T1000 (cell line): ENCODE measurements around the gene NPBWR2.
"Not testable (repeated sequence)": the region's sequence is repeated elsewhere in the genome, so short reads cannot be mapped to it uniquely, and the experiment has no call there.

Source experiments
- DNase-seq: peaks from one replicate; lab custom pipeline; 2025; ENCODE audit warnings: mixed read lengths; lab: John Stamatoyannopoulos, UW

Gene NPBWR2

GRCh38 chr20:64102647-64103354 lies 4.6 kb downstream of the NPBWR2 start:
- DNase-seq, result no peak

DNA sequence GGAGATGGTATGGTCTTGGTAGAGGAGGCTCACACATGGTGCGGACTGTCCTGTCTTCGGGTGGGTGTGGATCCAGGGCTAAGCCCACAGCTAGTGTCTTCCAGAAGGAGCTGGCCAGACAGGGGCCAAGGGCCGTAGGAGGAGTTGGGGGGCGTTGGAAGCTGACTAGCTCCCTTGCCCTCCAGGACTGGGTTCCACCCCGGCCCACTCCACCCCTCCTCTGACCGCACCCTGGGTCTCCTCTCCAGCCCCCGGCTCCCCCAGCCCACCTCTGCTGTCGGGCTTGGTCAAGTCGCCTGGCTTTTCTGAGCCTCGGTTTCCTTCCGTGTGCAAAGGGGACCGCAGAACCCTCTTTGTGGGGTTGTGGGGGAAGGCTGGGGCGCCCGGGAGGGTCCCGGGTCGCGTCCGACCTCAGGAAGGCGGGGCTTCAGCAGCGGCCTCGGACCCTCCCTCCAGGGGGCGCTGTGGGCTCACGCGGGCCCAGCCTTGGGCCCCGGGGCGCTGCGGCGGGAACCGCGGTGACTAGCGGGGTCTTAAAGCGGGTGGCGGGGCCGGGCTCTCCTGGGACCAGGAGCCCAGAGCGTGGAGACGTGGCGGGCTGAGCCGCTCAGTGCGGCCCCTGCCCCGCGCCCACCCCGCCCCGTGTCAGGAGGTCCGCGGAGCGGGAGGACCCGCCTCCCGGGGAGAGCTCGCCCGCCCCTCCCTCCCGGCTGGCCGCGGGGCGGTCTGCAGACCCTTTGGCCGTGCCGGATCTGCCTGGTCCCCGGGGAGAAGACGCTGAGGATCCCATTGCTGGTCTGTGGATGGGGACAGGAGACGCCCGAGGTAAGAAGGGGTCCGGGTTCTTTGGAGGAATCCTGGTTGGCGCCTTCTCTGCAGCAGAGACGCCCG lies 5.4 kb downstream of the NPBWR2 start:
- no peak for DNase-seq

- DNase-seq, result no peak
Measured at GRCh38 chr20:64100946-64101688, 6.2 kb downstream of the NPBWR2 start.

DNA sequence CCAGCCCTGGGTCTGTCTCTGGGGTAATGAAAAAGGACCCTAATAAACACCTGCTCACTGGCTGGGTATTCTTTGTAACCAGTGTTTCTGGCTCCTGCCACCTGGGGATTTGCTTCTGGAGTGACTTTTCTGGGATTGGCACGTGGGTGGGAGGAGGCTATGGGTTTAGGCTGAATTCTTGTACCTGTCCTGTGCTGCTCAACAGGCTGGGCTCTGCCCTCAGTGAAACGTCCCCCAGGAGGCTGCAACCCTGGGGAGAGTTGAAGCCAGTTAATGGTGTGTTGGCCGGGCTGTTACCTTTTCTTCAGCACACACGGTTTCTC lies 6.8 kb downstream of the NPBWR2 start:
- no peak for DNase-seq

GRCh38 chr20:64099880-64100565 lies 7.3 kb downstream of the NPBWR2 start:
- no peak for DNase-seq

- no peak for DNase-seq
Measured at GRCh38 chr20:64099086-64099786, 8.1 kb downstream of the NPBWR2 start.

GRCh38 chr20:64098471-64099013 lies 8.8 kb downstream of the NPBWR2 start:
- DNase-seq, result no peak

- DNase-seq, result no peak
Measured at GRCh38 chr20:64096535-64096934, 10.8 kb downstream of the NPBWR2 start.

DNA sequence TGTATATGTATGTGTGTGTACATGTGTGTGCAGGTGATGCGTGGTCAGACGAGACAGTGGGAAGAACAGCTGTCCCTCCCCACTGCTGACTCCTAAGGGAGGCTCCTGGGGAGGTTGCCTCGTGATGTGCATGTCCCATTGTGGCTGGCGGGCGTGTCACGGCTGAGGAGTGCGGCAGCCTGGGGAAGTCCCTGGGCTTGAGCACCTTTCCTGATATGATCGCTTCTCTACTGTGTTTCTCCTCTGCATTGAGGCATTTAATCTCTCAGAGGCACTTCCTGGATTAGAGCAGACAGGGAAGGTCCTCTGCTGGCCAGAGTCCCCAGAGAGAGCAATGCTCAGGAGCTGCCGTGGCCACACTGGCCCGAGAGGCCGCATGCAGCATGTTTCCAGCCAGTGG lies 11.4 kb downstream of the NPBWR2 start:
- DNase-seq, result no peak

DNA sequence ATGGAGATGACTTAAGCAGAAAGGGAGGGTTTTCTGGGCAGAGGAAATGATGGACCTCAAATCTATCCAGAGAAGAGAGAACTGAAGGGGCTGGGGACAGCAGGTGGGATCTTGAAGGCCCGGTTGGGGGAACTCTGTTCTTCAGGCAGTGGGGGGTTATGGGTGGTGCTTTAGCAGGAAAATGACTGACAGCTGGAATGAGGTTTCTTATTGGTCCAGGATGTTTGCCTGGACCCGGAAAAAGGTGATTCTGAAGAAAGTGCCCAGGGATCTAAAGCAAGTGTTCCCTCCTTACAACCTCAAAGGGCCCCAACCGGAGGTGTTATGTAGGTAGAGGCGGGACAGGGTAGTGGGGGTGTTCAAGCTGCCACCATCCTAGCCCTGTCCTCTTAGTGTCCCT lies 11.9 kb downstream of the NPBWR2 start:
- no peak for DNase-seq

DNA sequence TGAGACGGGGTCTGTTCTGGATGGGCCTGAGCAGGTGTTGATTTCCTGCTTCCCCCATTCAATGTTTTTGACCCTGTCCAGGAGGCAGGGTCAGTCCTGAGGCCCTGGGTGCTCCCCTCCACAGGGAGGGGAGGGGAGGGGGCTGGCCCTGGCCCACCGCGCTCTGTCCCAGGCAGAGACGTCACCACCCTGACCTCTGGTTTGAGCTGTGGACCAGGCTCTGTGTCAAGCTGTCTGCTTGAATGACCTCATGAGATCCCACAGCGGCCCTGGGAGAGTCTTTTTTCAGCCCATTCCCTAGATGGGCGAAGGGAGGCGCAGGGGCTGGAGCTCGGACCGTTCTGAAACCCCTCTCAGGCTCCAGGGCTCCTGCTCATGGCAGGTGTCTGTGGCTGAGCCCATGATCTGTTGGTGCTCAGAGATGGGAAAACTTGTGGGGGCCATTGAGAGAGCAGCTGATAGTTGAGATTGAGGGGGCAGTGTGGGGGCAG lies 14.3 kb downstream of the NPBWR2 start:
- no peak for DNase-seq

GRCh38 chr20:64092258-64093012 lies 14.9 kb downstream of the NPBWR2 start:
- no peak for DNase-seq

DNA sequence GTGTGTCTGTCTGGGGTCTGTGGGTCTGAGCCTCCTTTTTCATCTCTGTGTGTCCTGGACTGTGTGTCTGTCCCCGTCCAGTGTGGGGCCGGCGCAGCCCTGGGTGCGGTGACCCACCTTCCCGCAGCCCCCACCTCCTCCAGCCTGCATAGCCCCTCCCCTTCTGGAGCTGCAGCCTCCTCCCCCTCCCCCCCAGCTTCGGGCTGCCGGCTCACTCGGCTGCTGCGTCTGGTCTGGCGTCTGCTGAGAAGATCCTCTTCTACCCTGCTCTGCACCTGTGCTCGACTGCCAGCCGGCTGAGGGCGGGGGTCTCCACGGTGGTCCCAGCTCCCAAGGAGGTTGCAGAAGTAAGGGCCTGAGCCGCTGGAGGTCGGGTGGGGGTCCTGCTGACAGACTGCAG lies 15.6 kb downstream of the NPBWR2 start:
- no peak for DNase-seq

DNA sequence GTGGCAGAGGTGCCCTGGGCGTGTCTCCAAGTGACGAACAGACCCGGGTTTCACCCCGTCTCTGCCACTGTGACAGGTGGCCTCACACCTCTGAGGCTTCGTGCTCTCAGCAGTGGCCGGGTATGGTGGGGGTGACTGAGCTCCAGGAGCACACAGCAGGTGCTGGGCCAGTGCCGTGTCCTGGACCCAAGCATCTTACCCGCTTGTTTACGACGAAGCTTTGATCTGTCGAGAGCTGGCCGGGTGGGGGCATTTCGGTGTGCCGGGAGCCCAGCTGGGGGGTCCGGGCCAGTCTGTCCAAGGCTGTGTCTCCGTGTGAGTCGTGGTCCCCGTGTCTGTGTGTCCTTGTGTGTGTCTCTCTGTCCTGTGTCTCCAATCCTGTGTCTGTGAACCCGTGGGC lies 16.0 kb downstream of the NPBWR2 start:
- no peak for DNase-seq

GRCh38 chr20:64090165-64090564 lies 17.2 kb downstream of the NPBWR2 start:
- no peak for DNase-seq

GRCh38 chr20:64088586-64088985 lies 18.8 kb downstream of the NPBWR2 start:
- DNase-seq, result not testable (repeated sequence)

GRCh38 chr20:64087226-64087825 lies 20.0 kb downstream of the NPBWR2 start:
- not testable (repeated sequence) for DNase-seq

DNA sequence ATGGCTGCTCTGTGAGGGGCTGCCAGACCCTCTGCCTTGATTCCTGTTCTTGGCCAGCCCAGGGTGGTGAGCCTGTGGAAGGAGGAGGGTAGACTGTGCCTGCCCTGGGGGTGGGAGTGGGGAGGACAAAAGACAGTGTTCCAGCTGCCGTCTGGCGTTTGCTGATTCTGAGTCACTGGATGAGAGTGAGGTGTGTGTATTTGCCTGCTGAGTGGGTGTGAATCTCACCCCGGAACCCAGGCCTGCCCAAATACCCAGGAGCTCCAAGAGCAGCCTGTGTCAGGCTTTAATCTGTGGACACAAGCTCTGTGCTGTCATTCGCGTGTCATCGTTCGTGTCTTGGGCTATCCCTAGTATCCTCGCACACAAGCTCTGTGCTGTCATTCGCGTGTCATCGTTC lies 20.6 kb downstream of the NPBWR2 start:
- DNase-seq, result no peak

DNA sequence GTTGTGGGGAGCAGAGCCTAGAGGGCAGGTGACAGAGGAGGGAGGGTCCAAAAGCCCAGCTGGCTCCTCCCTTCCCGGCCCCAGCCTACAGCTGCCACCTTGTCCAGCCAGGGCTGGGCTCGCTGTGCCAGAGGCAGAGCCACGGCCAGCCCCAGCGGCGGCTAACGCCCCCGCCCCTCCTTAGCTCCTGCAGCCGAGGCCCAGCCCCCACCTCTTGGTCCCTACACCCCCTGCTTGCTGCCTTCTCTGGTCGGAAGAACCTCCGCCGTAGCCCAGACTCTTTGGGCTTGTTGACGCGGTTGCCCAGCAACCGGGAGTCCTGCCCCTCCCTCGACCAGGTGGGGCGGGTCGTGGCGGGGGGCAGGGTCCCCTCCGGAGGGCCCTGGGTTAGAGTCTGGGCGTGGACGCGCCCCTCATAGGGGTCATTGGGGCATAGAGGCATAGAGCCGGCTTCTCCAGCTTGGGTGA lies 22.6 kb downstream of the NPBWR2 start:
- no peak for DNase-seq
